Neural cell (in vitro differentiated cells): ENCODE data around the gene SLC25A15. TPM values are rescaled to one million over a fixed set of nuclear protein-coding genes. Genes with fewer than 3 reads are reported as not detected.

ENCODE experiments used
- H2AFZ ChIP-seq: fragments of 200-600, 300-800 bp; sonication (generic), shearing (Covaris generic); 2 replicates; pipeline ENCODE4 v1.6.0; 2014; ENCODE audit warnings: low read depth, mild to moderate bottlenecking, antibody characterized with exemption, low read length, moderate library complexity
- H3F3A ChIP-seq: fragments of 200-600 bp; shearing (Covaris generic); 2 replicates; pipeline ENCODE4 v1.6.1; 2016; ENCODE audit warnings: mild to moderate bottlenecking, moderate library complexity, mixed read lengths, antibody characterized with exemption, low read length; ENCODE audit not compliant: insufficient read depth, poor library complexity, severe bottlenecking
- H3K27ac ChIP-seq: fragments of 200-600, 300-800 bp; sonication (generic), shearing (Covaris generic); 2 replicates; pipeline ENCODE4 v1.5.1; 2014; ENCODE audit warnings: mild to moderate bottlenecking, low read length, moderate library complexity
- H3K27me3 ChIP-seq: fragments of 300-800, 200-600 bp; sonication (generic), shearing (Covaris generic); 2 replicates; pipeline ENCODE4 v1.6.0; 2014; ENCODE audit warnings: mild to moderate bottlenecking, low read depth, low read length, moderate library complexity; ENCODE audit not compliant: insufficient read depth
- H3K36me3 ChIP-seq: fragments of 300-800, 200-600 bp; sonication (generic), shearing (Covaris generic); 2 replicates; pipeline ENCODE4 v1.5.1; 2014; ENCODE audit warnings: mild to moderate bottlenecking, antibody characterized with exemption, low read length, moderate library complexity; ENCODE audit not compliant: insufficient read depth
- H3K4me2 ChIP-seq: fragments of 300-800, 200-600 bp; sonication (generic), shearing (Covaris generic); 2 replicates; pipeline ENCODE4 v1.6.0; 2014; ENCODE audit warnings: mild to moderate bottlenecking, low read length
- H3K4me3 ChIP-seq: fragments of 300-800, 200-600 bp; sonication (generic), shearing (Covaris generic); 2 replicates; pipeline ENCODE4 v1.5.1; 2014; ENCODE audit warnings: mild to moderate bottlenecking, low read length, moderate library complexity
- H3K79me2 ChIP-seq: fragments of 200-600 bp; shearing (Covaris generic); replicated peaks from 2 replicates; pipeline ENCODE4 v1.6.0; 2014; ENCODE audit warnings: mild to moderate bottlenecking, low read length, moderate library complexity; ENCODE audit not compliant: insufficient read depth
- H3K9ac ChIP-seq: fragments of 300-800, 200-600 bp; sonication (generic), shearing (Covaris generic); 2 replicates; pipeline ENCODE4 v1.6.1; 2016; ENCODE audit warnings: mild to moderate bottlenecking, low read length, mixed read lengths
- H3K9me2 ChIP-seq: fragments of 200-600 bp; shearing (Covaris generic); 2 replicates; pipeline ENCODE4 v1.6.1; 2016; ENCODE audit warnings: mild to moderate bottlenecking, low read length, mixed read lengths; ENCODE audit not compliant: insufficient read depth
- H3K9me3 ChIP-seq: fragments of 200-600, 300-800 bp; sonication (generic), shearing (Covaris generic); 2 replicates; pipeline ENCODE4 v1.6.1; 2016; ENCODE audit warnings: mild to moderate bottlenecking, mixed run types, low read length, moderate library complexity, mixed read lengths
- H4K20me1 ChIP-seq: fragments of 200-600 bp; shearing (Covaris generic); 2 replicates; pipeline ENCODE4 v1.6.1; 2016; ENCODE audit warnings: mild to moderate bottlenecking, mixed run types; ENCODE audit not compliant: insufficient read depth
- EP300 ChIP-seq: fragments of 450-650 bp; conservative IDR thresholded peaks from 2 replicates; pipeline ENCODE4 v1.6.1; 2014; ENCODE audit warnings: antibody characterized with exemption, mild to moderate bottlenecking, moderate library complexity; ENCODE audit not compliant: poor library complexity, severe bottlenecking
- MXI1 ChIP-seq: fragments of 450-650 bp; conservative IDR thresholded peaks from 2 replicates; pipeline ENCODE4 v1.6.1; 2014; ENCODE audit warnings: antibody characterized with exemption, mild to moderate bottlenecking; ENCODE audit not compliant: poor library complexity, severe bottlenecking
- POLR2AphosphoS5 ChIP-seq: IDR thresholded peaks from 2 replicates; pipeline ENCODE4 v1.6.1; 2012
- RAD21 ChIP-seq: fragments of 450-650 bp; conservative IDR thresholded peaks from 2 replicates; pipeline ENCODE4 v1.6.1; 2014; ENCODE audit warnings: antibody characterized with exemption, mild to moderate bottlenecking, moderate library complexity
- SMC3 ChIP-seq: fragments of 450-650 bp; conservative IDR thresholded peaks from 2 replicates; pipeline ENCODE4 v1.6.1; 2014; ENCODE audit warnings: antibody characterized with exemption, mild to moderate bottlenecking, moderate library complexity; ENCODE audit not compliant: poor library complexity
- TAF1 ChIP-seq: IDR thresholded peaks from 2 replicates; pipeline ENCODE4 v1.6.1; 2012; ENCODE audit warnings: low read depth
- polyA plus RNA-seq: library from polyadenylated mRNA; depleted of rRNA; stranded (reverse); fragments of >200 nt; gene quantifications from 2 replicates; pipeline ENCODE4 v1.2.3, GENCODE V29; 2014
- TF ChIP-seq, protein P1 (sequence below): IDR thresholded peaks from 2 replicates; pipeline ENCODE4 v1.6.1; 2012; ENCODE audit warnings: borderline replicate concordance
- TF ChIP-seq, protein P2 (sequence below): fragments of 450-650 bp; IDR thresholded peaks from 2 replicates; pipeline ENCODE4 v1.5.1; 2014; ENCODE audit warnings: antibody characterized with exemption, mild to moderate bottlenecking, moderate library complexity; ENCODE audit not compliant: poor library complexity, severe bottlenecking

Gene SLC25A15
- polyA plus RNA-seq, 1 donor from 2014 or later = 23.6 TPM

GRCh38 chr13:40764587-40765403 lies 24.6 kb upstream of the SLC25A15 start:
- H3K27ac ChIP-seq = no peak overlapping the region
- H3K27me3 ChIP-seq = no peaks in the 10 kb centered on the region
- no peak for TF ChIP-seq EP300
- no peak overlapping the region for H2AFZ ChIP-seq
- H4K20me1 ChIP-seq = no peaks in the 10 kb centered on the region
- H3K4me2 ChIP-seq = no peak overlapping the region
- no peak overlapping the region for H3K9ac ChIP-seq
- H3K36me3 ChIP-seq = no peaks in the 10 kb centered on the region
- H3K9me3 ChIP-seq = no peaks in the 10 kb centered on the region
- no peak overlapping the region for H3K4me3 ChIP-seq
- H3F3A ChIP-seq = no peaks in the 10 kb centered on the region
- no peaks in the 10 kb centered on the region for H3K9me2 ChIP-seq
- H3K79me2 ChIP-seq = peaks cover 12% of the 10 kb centered on the region

GRCh38 chr13:40765602-40766001 lies 23.8 kb upstream of the SLC25A15 start:
- H3K36me3 ChIP-seq = no peaks in the 10 kb centered on the region
- H3K4me2 ChIP-seq = no peak overlapping the region
- H2AFZ ChIP-seq = no peak overlapping the region
- H3F3A ChIP-seq = no peaks in the 10 kb centered on the region
- H3K4me3 ChIP-seq = no peak overlapping the region
- H3K9me2 ChIP-seq = no peaks in the 10 kb centered on the region
- H3K27me3 ChIP-seq = no peaks in the 10 kb centered on the region
- peaks cover 17% of the 10 kb centered on the region for H3K79me2 ChIP-seq
- no peaks in the 10 kb centered on the region for H4K20me1 ChIP-seq
- H3K9me3 ChIP-seq = no peaks in the 10 kb centered on the region
- TF ChIP-seq SMC3 (no peak), POLR2AphosphoS5 (no peak), TAF1 (no peak)
- TF ChIP-seq, protein P1, sequence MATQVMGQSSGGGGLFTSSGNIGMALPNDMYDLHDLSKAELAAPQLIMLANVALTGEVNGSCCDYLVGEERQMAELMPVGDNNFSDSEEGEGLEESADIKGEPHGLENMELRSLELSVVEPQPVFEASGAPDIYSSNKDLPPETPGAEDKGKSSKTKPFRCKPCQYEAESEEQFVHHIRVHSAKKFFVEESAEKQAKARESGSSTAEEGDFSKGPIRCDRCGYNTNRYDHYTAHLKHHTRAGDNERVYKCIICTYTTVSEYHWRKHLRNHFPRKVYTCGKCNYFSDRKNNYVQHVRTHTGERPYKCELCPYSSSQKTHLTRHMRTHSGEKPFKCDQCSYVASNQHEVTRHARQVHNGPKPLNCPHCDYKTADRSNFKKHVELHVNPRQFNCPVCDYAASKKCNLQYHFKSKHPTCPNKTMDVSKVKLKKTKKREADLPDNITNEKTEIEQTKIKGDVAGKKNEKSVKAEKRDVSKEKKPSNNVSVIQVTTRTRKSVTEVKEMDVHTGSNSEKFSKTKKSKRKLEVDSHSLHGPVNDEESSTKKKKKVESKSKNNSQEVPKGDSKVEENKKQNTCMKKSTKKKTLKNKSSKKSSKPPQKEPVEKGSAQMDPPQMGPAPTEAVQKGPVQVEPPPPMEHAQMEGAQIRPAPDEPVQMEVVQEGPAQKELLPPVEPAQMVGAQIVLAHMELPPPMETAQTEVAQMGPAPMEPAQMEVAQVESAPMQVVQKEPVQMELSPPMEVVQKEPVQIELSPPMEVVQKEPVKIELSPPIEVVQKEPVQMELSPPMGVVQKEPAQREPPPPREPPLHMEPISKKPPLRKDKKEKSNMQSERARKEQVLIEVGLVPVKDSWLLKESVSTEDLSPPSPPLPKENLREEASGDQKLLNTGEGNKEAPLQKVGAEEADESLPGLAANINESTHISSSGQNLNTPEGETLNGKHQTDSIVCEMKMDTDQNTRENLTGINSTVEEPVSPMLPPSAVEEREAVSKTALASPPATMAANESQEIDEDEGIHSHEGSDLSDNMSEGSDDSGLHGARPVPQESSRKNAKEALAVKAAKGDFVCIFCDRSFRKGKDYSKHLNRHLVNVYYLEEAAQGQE = no peak
- no peak overlapping the region for H3K27ac ChIP-seq
- H3K9ac ChIP-seq = no peak overlapping the region

DNA sequence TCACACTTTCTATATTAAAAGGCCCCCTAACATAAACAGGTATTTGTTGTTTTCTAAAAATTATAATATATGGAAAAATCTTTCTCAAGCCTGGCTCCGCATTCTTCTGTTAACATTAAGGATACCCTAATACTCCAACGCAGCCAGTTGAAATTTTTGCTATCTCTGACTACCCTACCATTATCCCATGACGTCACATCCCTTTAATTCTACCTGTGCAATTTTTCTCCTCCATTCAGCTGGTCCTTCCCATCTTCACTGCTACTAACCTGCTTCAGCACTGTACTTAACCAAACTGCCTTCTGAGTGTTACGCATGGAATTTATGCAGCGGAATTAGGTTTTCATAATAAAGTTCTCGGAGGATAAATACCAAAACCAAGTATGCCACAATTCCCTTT lies 19.4 kb upstream of the SLC25A15 start:
- peak overlapping the region; percentile 81 for H3K9ac ChIP-seq
- H3K4me3 ChIP-seq = peak overlapping the region; percentile 76

DNA sequence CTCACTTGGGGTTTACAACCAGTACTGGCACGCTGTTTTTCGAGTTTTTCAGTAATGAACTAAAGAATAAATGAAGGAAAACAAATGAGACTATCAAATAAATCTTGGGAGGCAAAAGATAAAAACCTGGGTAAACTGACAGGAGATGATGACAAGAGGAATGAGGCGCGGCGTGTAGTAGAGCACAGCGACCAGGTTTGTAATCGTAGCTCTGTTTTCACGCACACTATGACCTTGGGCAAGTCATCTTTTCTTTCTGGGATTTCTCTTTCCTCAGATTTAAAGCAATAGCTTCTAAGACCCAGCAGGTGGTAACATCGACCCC lies 18.8 kb upstream of the SLC25A15 start:
- no peaks in the 10 kb centered on the region for H4K20me1 ChIP-seq
- peak overlapping the region; percentile 76 for H3K4me3 ChIP-seq
- no peaks in the 10 kb centered on the region for H3K27me3 ChIP-seq
- H3K36me3 ChIP-seq = no peaks in the 10 kb centered on the region
- peak overlapping the region; percentile 88 for H3K27ac ChIP-seq
- H3K4me2 ChIP-seq = peak overlapping the region; percentile 62
- H3K9me2 ChIP-seq = no peaks in the 10 kb centered on the region
- H3F3A ChIP-seq = no peaks in the 10 kb centered on the region
- H3K9ac ChIP-seq = peak overlapping the region; percentile 81
- H3K9me3 ChIP-seq = no peaks in the 10 kb centered on the region
- peaks cover 17% of the 10 kb centered on the region for H3K79me2 ChIP-seq
- H2AFZ ChIP-seq = peak overlapping the region; percentile 84
- TF ChIP-seq, protein P1 = no peak
- no peak for TF ChIP-seq RAD21
- TF ChIP-seq, protein P2, sequence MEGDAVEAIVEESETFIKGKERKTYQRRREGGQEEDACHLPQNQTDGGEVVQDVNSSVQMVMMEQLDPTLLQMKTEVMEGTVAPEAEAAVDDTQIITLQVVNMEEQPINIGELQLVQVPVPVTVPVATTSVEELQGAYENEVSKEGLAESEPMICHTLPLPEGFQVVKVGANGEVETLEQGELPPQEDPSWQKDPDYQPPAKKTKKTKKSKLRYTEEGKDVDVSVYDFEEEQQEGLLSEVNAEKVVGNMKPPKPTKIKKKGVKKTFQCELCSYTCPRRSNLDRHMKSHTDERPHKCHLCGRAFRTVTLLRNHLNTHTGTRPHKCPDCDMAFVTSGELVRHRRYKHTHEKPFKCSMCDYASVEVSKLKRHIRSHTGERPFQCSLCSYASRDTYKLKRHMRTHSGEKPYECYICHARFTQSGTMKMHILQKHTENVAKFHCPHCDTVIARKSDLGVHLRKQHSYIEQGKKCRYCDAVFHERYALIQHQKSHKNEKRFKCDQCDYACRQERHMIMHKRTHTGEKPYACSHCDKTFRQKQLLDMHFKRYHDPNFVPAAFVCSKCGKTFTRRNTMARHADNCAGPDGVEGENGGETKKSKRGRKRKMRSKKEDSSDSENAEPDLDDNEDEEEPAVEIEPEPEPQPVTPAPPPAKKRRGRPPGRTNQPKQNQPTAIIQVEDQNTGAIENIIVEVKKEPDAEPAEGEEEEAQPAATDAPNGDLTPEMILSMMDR = no peak
- TF ChIP-seq SMC3 = no peak
- TF ChIP-seq POLR2AphosphoS5 = no peak
- no peak for TF ChIP-seq MXI1

More for the DNA sequence above, 19.4 kb upstream of the SLC25A15 start:
- peak overlapping the region; percentile 84 for H2AFZ ChIP-seq
- H3K9me3 ChIP-seq = no peaks in the 10 kb centered on the region
- peak overlapping the region; percentile 88 for H3K27ac ChIP-seq
- H4K20me1 ChIP-seq = no peaks in the 10 kb centered on the region
- H3F3A ChIP-seq = no peaks in the 10 kb centered on the region
- no peaks in the 10 kb centered on the region for H3K36me3 ChIP-seq
- H3K9me2 ChIP-seq = no peaks in the 10 kb centered on the region
- H3K79me2 ChIP-seq = peaks cover 17% of the 10 kb centered on the region
- H3K4me2 ChIP-seq = peak overlapping the region; percentile 62
- TF ChIP-seq MXI1 (no peak), SMC3 (no peak)
- H3K27me3 ChIP-seq = no peaks in the 10 kb centered on the region
